ENCODE measurements around the gene ZNF726.

ZNF726 gene

GRCh38 chr19:23983406-23983805 lies 68.7 kb downstream of the ZNF726 start:
- no peak overlapping the region for H3K27ac ChIP-seq
- TF ChIP-seq CTCF (IDR thresholded peaks at IDR 0.05): no peak
- no peak for TF ChIP-seq ZFX (IDR thresholded peaks at IDR 0.05; ENCODE audit: borderline replicate concordance)
